GM12875 (cell line): ENCODE results near the gene MME.

Experiments used
- H3K4me3 ChIP-seq: one replicate; pipeline ENCODE4 v1.5.1; 2011; ENCODE audit warnings: low read depth, low read length, control low read depth
- CTCF ChIP-seq: IDR thresholded peaks from 2 replicates; pipeline ENCODE4 v1.5.1; 2011; ENCODE audit warnings: low read depth, mild to moderate bottlenecking, control low read depth, inconsistent platforms, low read length, moderate library complexity, borderline replicate concordance; ENCODE audit not compliant: insufficient read depth

The MME gene

GRCh38 chr3:155096303-155097008 is 16.3 kb downstream of the MME start:
- TF ChIP-seq CTCF, result no peak
- H3K4me3 ChIP-seq, result no peak overlapping the region

GRCh38 chr3:155097009-155097349 is 16.9 kb downstream of the MME start:
- H3K4me3 ChIP-seq, result no peak overlapping the region
- no peak for TF ChIP-seq CTCF

- no peak overlapping the region for H3K4me3 ChIP-seq
- no peak for TF ChIP-seq CTCF
Observed at GRCh38 chr3:155101398-155101797, 21.3 kb downstream of the MME start.

GRCh38 chr3:155102329-155102728 is 22.2 kb downstream of the MME start:
- no peak overlapping the region for H3K4me3 ChIP-seq
- no peak for TF ChIP-seq CTCF

GRCh38 chr3:155103686-155104085 is 23.6 kb downstream of the MME start:
- no peak overlapping the region for H3K4me3 ChIP-seq
- no peak for TF ChIP-seq CTCF

- H3K4me3 ChIP-seq, result no peak overlapping the region
- no peak for TF ChIP-seq CTCF
Observed at GRCh38 chr3:155106119-155106518, 26.0 kb downstream of the MME start.

GRCh38 chr3:155110022-155110421 is 29.9 kb downstream of the MME start:
- TF ChIP-seq CTCF, result no peak
- no peak overlapping the region for H3K4me3 ChIP-seq
